GM12878 (cell line): Measurements from ENCODE around the gene DPF3. TPM values are rescaled to one million over a fixed set of nuclear protein-coding genes. Genes with fewer than 3 reads are reported as not detected.

ENCODE experiments used
- ATAC-seq: fragments of 200-7000 bp; cut with Tn5 transposase; 3 replicates; pipeline ENCODE4 v1.9.1; 2020; ENCODE audit warnings: mild to moderate bottlenecking, moderate library complexity
- BruUV-seq: library from RNA; stranded (reverse); fragments of 400-500 nt; replicated peaks from 2 replicates; lab custom pipeline; 2021; lab: Mats Ljungman, UMichigan
- CTCF ChIA-PET: fragments of 300-600 bp; sonication (Branson Sonifier 250); formaldehyde crosslinking; extraction: SDS; loops from one replicate; lab custom pipeline; 2021; ENCODE audit warnings: inconsistent platforms; lab: Yijun Ruan, JAX
- POLR2A ChIA-PET: fragments of 350-600 bp; formaldehyde crosslinking; extraction: SDS; loops from one replicate; lab custom pipeline; 2021; ENCODE audit warnings: inconsistent platforms; lab: Charles Lee
- RAD21 ChIA-PET: fragments of 300-600 bp; sonication (Branson Sonifier 250); formaldehyde crosslinking; loops from one replicate; lab custom pipeline; 2023; ENCODE audit warnings: antibody characterized with exemption; ENCODE audit not compliant: unreplicated experiment; lab: Charles Lee
- SMC1A ChIA-PET: fragments of 300-600 bp; sonication (Branson Sonifier 250); formaldehyde crosslinking; loops from one replicate; lab custom pipeline; 2023; ENCODE audit not compliant: unreplicated experiment, uncharacterized antibody; lab: Charles Lee
- DNase-seq: peaks from one replicate; pipeline ENCODE4 v3.0.0-alpha.2; 2011; ENCODE audit warnings: low read depth, low spot score
- FAIRE-seq: peaks from 3 replicates; lab custom pipeline; 2011; peaks lifted over from hg19 to GRCh38; lab: Jason Lieb, UNC
- H2AFZ ChIP-seq: 2 replicates; pipeline ENCODE4 v1.6.0; 2011; ENCODE audit warnings: low read depth, low read length, control low read depth; ENCODE audit not compliant: control insufficient read depth
- H3K27ac ChIP-seq: 2 replicates; pipeline ENCODE4 v1.5.1; 2011; ENCODE audit warnings: control low read depth; ENCODE audit not compliant: control insufficient read depth, insufficient read depth
- H3K27me3 ChIP-seq, 2 experiments: replicated peaks in 1 of 2; 2 replicates each; pipeline versions ENCODE4 v1.6.0 to v1.6.1; 2011; ENCODE audit warnings: low read length in 1 of 2; ENCODE audit not compliant: control insufficient read depth in 2 of 2, insufficient read depth in 2 of 2
- H3K36me3 ChIP-seq, 2 experiments: 2 replicates each; pipeline ENCODE4 v1.5.1; 2011; ENCODE audit warnings: low read length in 1 of 2; ENCODE audit not compliant: control insufficient read depth in 2 of 2, insufficient read depth in 2 of 2
- H3K4me1 ChIP-seq: 2 replicates; pipeline ENCODE4 v1.6.1; 2011; ENCODE audit warnings: mild to moderate bottlenecking, low read length, moderate library complexity, mixed read lengths; ENCODE audit not compliant: control insufficient read depth, insufficient read depth
- H3K4me2 ChIP-seq: 2 replicates; pipeline ENCODE4 v1.6.0; 2011; ENCODE audit warnings: control low read depth; ENCODE audit not compliant: control insufficient read depth, insufficient read depth
- H3K4me3 ChIP-seq: fragments of 200-600 bp; sonication (generic); 2 replicates; pipeline ENCODE4 v1.5.1; 2016
- H3K79me2 ChIP-seq: 2 replicates; pipeline ENCODE4 v1.6.0; 2011; ENCODE audit warnings: low read length; ENCODE audit not compliant: control insufficient read depth, insufficient read depth
- H3K9ac ChIP-seq: 2 replicates; pipeline ENCODE4 v1.8.0; 2011; ENCODE audit warnings: low read length, control low read depth, mixed read lengths; ENCODE audit not compliant: control insufficient read depth, insufficient read depth
- H3K9me3 ChIP-seq: replicated peaks from 3 replicates; pipeline ENCODE4 v1.5.1; 2011; ENCODE audit warnings: mild to moderate bottlenecking, low read length; ENCODE audit not compliant: control insufficient read depth, insufficient read depth
- H4K20me1 ChIP-seq: 2 replicates; pipeline ENCODE4 v1.6.0; 2011; ENCODE audit not compliant: control insufficient read depth, insufficient read depth
- BRCA1 ChIP-seq: IDR thresholded peaks from 2 replicates; pipeline ENCODE4 v1.6.1; 2011; ENCODE audit warnings: low read depth, low read length, improper control_type of control experiment
- FOXM1 ChIP-seq: IDR thresholded peaks from 2 replicates; pipeline ENCODE4 v1.6.1; 2012; ENCODE audit warnings: low read depth, mild to moderate bottlenecking, inconsistent platforms, low read length, moderate library complexity
- HDAC6 ChIP-seq: fragments of 200-600 bp; sonication (generic); IDR thresholded peaks from one replicate; pipeline ENCODE4 v1.8.0; 2017; ENCODE audit warnings: antibody characterized with exemption; ENCODE audit not compliant: unreplicated experiment
- JUND ChIP-seq: IDR thresholded peaks from 2 replicates; pipeline ENCODE4 v1.6.1; 2012; ENCODE audit warnings: low read depth, mild to moderate bottlenecking, low read length, improper control_type of control experiment, moderate library complexity
- MEF2B ChIP-seq: fragments of 450-650 bp; IDR thresholded peaks from 2 replicates; pipeline ENCODE4 v1.6.1; 2018; ENCODE audit warnings: mild to moderate bottlenecking, moderate library complexity; ENCODE audit not compliant: partially characterized antibody, poor library complexity, severe bottlenecking
- NFIC ChIP-seq: IDR thresholded peaks from 2 replicates; pipeline ENCODE4 v1.6.1; 2012; ENCODE audit warnings: low read depth, mild to moderate bottlenecking, inconsistent platforms, low read length, moderate library complexity
- POLR2AphosphoS2 ChIP-seq: IDR thresholded peaks from 2 replicates; pipeline ENCODE4 v1.6.1; 2011; ENCODE audit warnings: low read depth, mild to moderate bottlenecking, low read length, improper control_type of control experiment, moderate library complexity
- RAD51 ChIP-seq: fragments of 450-650 bp; IDR thresholded peaks from 2 replicates; pipeline ENCODE4 v1.6.1; 2016; ENCODE audit warnings: moderate library complexity, mild to moderate bottlenecking, inconsistent platforms
- ZNF592 ChIP-seq: fragments of 450-650 bp; IDR thresholded peaks from 2 replicates; pipeline ENCODE4 v1.6.1; 2017; ENCODE audit warnings: mild to moderate bottlenecking, moderate library complexity
- WGBS: methylation state at CpG from one replicate; pipeline ENCODE4 v1.1.6; 2016; ENCODE audit warnings: low lambda C conversion rate; ENCODE audit not compliant: insufficient replicate concordance, insufficient coverage; ENCODE audit errors: missing lambda C conversion rate; 5-methylcytosine and 5-hydroxymethylcytosine counted together
- in situ Hi-C: fragments of 300-500 bp; cut with MboI; formaldehyde crosslinking; loops from 9 replicates; pipeline ENCODE4 v1.14.3; 2018; ENCODE audit warnings: mixed read lengths
- intact Hi-C: fragments of 100-400 bp; cut with micrococcal nuclease; formaldehyde crosslinking; loops from one replicate; pipeline ENCODE4 v1.14.2; 2022; ENCODE audit not compliant: unreplicated experiment
- polyA plus RNA-seq, 11 experiments: library from polyadenylated mRNA; depleted of rRNA in 4 of 11; unstranded in 6 of 11; stranded (reverse) in 5 of 11; fragments of >200 nt; fragmentation: Nextera tagmentation in 4 of 11; fragmentation: Illumina TruSeq in 1 of 11; extraction: Ambion mirVana in 4 of 11; extraction: Trizol in 1 of 11; gene quantifications; 1 replicate in 1 of 11; 2 replicates in 10 of 11; pipeline versions ENCODE4 v1.2.1 to v1.2.3, GENCODE V29; 2011 to 2016; ENCODE audit warnings: inconsistent platforms in 2 of 11, missing spikeins in 2 of 11, low read depth in 1 of 11
- total RNA-seq, 4 experiments: library from RNA; depleted of rRNA in 3 of 4; stranded (reverse); fragments of >200 nt in 3 of 4; fragmentation: Illumina TruSeq in 1 of 4; extraction: Trizol in 1 of 4; gene quantifications; 2 replicates each; pipeline versions ENCODE4 v1.2.1 to v1.2.3, GENCODE V29; 2013 to 2021

Gene DPF3
- total and polyA plus RNA-seq, 10 of the 15 experiments (the other 5 are each of a cell fraction or from before 2014, with no cell fraction given), result 0.69 to 8.0 (median 2.2) TPM

- no TSS peak for BruUV-seq
- H3K4me1 ChIP-seq, result no peaks in the 10 kb centered on the region; the same call in 1 of the 2 replicates
- CTCF ChIA-PET, result interaction anchor here (1.1 to 2.4 kb wide), 4 partner anchors 16 to 409 kb away, joined by 3 to 9 read pairs (median 5); no protein-coding TSS in a partner anchor
- H2AFZ ChIP-seq, result peak overlapping the region; percentile 98
- TF ChIP-seq JUND, result no peak
- TF ChIP-seq BRCA1, result no peak
- TF ChIP-seq FOXM1, result no peak
- no peak for TF ChIP-seq ZNF592
- no peak for TF ChIP-seq NFIC
- no peak for TF ChIP-seq MEF2B
- no peak for TF ChIP-seq POLR2AphosphoS2
- no peak for TF ChIP-seq HDAC6
- no peak for TF ChIP-seq RAD51
- TF ChIP-seq, all 136 proteins: peak for 0
- Histone ChIP-seq H3K79me2 (peaks cover 15% of the 10 kb centered on the region), H3K36me3 (no peaks in the 10 kb centered on the region), H3K9ac (peak overlapping the region; percentile 59; the same call in 1 of the 2 replicates), H3K4me2 (peak overlapping the region; percentile 93), H3K4me3 (peak overlapping the region; percentile 57), H3K27me3 (no peaks in the 10 kb centered on the region), H3K27ac (no peak overlapping the region), H4K20me1 (no peaks in the 10 kb centered on the region), H3K9me3 (no peaks in the 10 kb centered on the region)
- in situ Hi-C loops, result no loop called here
- DNase-seq (no peak), ATAC-seq (no peak), FAIRE-seq (no peak)
- ChIA-PET RAD21 (interaction anchor here (1.2 kb wide), 1 partner anchor 134 kb away, joined by 3 read pairs; no protein-coding TSS in a partner anchor), SMC1A (interaction anchor here (1.3 kb wide), 1 partner anchor 23 kb away, joined by 9 read pairs; no protein-coding TSS in a partner anchor), POLR2A (interaction anchor here (0.7 to 1.1 kb wide), 3 partner anchors 21 to 134 kb away, joined by 3 to 4 read pairs (median 3); partner anchors contain the start of gene DPF3)
- WGBS, result 82% methylated on average over 22 of the region's 22 CpGs
- intact Hi-C loops, result no loop called here
These were observed 31.4 kb upstream of the DPF3 start for GRCh38 chr14:72925171-72925759.
